Measurements from ENCODE around the gene RAE1.

Gene RAE1, protein sequence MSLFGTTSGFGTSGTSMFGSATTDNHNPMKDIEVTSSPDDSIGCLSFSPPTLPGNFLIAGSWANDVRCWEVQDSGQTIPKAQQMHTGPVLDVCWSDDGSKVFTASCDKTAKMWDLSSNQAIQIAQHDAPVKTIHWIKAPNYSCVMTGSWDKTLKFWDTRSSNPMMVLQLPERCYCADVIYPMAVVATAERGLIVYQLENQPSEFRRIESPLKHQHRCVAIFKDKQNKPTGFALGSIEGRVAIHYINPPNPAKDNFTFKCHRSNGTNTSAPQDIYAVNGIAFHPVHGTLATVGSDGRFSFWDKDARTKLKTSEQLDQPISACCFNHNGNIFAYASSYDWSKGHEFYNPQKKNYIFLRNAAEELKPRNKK

DNA sequence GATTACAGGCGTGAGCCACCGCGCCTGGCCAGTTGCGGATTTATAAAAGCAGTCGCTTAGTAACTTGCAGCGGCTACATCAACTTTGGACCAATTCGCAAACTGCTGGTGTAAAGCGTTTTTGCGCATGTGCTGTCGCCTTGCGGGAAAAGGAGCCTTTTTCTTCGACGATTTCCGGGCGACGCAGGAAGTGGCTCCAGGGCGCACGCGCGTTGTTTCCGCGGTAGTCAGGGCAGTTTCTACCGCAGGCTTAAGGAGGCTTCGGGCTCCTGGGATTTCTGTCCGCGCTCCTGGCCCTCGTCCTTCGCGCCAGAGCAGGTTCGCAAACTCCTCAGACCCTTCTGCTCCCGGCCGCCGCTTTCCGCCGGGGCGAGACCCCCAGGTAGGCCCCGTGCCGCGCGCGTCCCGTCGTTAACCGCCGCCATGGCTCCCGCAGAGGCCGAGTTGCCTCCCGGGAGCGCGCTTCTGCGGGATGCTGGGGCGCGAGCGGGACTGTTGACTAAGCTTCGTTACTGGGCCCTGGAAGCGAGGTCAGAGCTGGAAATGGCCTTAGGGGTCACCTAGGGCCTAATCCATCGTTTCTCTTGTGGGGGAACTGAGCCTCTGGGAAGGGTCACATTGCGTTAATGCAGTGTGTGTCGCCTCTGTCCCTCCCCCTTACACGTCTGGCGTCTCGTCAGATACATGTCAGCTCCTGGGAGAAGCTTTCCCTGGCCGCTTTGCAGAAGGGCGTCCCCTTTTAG is at the start of gene RAE1:
Gene RAE1 (plus strand): TSS at position 214 of the 742 bp plus-strand sequence. CDS start 2,784 bp downstream, outside the sequence.
- peak; percentile 91 for DNase-seq

DNA sequence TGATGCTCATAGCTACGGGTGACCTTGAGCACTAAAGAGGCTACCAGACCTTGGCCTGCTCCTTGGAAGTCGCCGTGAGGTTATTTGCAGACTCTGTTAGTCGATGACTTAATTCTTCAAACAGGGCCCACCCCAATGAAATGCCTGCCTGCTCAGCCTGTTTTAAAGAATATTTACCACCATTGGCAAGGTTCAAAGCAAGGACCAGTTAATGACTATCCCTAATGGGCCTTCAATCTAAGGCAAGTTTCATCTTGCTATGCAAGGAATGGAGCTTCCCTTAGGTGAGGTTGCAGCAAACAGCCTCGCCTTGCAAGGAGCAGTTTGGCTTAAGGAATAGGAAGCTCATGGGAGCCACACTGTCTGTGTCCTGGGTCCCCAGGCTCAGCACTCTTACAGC is 44.3 kb upstream of the RAE1 start:
- DNase-seq: no peak

DNA sequence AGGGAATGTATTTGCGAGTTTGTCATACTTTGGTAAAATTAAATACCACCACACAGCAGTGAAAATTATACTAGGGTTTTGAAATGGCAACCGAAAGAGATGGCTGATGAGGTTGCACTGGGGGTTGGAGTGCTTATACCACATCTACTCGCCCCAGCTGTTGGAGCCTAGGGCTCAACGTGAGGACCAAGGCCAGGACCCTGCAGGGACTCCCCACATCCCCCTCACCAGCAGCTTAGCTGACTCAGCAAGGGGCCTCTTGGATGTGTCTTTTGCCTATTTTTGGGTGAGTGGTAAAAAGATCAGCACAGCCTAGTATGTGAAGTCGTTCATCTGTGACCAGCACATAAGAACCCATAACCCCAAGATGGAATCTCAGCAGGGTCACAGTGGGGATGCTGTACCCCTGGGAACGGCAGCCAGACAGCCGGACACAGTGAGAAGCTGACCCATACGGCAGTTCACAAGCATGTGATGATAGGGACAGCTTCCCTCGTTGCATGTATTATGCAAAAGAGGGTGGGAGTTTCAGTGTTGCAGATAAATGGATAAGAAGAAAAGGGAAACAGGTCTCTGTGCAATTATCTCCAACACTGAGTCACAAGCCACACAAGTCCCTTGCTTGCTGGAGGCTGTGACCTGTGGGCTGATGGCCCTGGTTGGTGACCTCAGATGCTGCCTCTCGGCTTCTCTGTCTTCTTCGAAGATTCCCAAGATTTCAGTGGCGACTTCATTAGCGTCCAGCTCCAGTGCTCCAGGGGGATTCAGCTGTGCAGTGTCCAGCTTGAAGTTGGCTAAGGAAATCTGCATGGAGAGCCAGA is 42.4 kb upstream of the RAE1 start:
- no peak for DNase-seq

DNA sequence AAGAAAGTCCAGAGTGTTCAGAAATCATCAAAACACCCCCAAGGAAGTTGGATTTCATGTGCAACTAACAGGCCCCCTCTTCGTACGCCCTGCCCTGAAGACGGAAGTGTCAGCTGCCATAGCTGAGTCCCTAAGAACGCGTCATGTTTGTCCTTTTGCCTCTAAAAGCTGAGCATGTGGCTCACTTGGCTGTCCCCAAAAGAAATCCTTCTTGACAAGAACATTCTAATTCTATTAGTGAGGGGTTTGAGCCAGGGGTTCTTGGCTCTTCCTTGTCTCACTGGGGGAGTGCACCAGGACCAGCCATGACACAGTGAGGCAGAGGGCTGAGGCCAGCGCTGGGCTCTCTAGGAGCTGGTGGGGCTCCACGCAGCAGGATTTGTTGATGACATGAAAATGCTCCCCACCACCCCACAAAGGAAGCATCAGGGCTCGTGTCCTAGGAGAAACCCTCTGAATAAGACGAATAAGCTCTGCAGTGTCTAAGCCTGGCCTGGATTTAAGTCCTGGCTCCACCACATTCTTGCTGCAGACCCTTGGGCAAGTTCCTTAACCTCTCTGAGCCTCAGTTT is 41.4 kb upstream of the RAE1 start:
- DNase-seq: no peak

DNA sequence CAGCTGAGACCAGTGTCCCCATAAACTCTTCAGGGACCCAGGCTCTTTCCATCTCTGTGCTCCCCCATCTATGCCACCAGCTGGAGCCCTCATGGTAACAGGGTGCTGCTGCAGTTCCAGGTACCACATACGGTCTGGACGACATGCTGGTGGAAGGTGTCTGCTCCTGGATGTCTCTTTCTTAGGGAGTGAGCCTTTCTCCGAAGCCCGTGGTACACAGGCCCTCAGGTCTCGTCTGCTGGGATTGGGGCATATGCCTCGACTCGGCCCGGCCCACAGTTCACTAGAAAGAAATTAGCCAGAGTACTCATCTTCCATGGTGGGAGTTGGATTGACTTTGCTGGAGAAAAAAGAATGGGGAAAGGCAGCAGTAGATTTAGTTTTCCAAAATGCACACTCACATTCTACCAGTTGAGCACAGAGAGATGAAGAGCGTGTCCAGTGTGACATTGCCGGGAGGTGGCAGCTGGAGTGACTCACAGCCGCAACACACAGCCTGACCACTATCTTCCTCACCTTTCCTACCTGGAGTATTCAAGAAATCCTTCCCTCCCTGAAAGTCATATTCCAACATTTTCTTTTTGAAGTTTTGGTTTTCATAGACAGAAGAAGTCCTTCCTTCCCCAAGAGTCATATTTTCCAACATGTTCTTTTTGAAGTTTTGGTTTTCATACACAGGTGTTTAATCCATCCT is 40.1 kb upstream of the RAE1 start:
- DNase-seq: no peak

DNA sequence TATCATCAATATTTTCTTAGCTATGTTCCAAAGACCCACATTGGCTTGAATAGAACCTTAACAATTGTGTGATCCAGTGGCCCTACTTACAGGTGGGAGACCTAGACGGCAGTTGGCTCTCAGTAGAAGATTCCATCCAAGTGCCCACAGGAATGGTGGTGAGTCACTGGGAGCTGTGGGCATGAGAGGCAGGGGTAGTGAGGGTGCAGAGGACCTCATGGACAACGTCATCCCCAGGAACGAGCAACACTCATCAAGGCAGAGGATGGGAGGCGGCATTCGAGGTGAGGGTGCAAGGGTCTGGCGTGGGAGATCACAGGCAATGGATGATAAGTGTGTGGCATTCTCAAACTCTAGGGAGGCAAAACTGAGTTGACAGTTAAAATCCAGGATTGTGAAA is 38.9 kb upstream of the RAE1 start:
- no peak for DNase-seq

DNA sequence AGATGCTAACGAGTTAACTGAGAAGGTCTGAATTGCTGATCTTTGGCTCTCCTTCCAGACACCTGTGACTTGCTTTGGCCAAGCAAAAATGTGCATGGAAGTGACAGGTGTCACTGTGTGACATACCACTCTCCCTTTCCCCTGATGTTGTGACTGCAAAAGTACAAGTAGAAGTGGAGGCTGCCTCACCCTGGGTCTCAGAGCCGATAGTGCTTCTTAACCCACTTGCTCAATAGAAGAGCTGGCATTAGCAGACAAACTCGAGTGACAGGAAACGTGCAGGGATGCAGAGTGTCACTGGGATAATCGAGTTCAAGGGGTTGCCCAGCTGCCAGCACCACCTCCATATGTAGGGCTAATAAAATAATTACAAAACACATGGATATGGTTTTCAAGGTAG is 37.8 kb upstream of the RAE1 start:
- DNase-seq: no peak

DNA sequence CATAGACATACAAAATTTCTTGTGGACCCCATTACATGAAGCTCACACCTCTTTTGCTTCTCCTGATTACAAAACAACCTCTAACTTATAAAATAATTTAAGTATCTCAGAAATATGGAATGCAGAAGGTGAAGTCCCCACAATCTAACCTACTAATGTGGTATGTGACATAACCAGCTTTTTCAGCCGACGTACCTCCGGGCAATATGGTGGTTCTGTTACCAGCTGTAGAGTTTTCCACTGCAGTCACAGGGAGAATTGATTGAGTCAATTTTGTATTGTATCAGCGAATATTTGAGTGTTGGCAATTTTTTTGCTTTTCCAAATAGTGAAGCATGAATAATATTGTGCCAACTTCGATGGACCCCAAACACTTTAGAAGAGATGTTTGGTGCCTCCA is 37.1 kb upstream of the RAE1 start:
- DNase-seq: no peak

DNA sequence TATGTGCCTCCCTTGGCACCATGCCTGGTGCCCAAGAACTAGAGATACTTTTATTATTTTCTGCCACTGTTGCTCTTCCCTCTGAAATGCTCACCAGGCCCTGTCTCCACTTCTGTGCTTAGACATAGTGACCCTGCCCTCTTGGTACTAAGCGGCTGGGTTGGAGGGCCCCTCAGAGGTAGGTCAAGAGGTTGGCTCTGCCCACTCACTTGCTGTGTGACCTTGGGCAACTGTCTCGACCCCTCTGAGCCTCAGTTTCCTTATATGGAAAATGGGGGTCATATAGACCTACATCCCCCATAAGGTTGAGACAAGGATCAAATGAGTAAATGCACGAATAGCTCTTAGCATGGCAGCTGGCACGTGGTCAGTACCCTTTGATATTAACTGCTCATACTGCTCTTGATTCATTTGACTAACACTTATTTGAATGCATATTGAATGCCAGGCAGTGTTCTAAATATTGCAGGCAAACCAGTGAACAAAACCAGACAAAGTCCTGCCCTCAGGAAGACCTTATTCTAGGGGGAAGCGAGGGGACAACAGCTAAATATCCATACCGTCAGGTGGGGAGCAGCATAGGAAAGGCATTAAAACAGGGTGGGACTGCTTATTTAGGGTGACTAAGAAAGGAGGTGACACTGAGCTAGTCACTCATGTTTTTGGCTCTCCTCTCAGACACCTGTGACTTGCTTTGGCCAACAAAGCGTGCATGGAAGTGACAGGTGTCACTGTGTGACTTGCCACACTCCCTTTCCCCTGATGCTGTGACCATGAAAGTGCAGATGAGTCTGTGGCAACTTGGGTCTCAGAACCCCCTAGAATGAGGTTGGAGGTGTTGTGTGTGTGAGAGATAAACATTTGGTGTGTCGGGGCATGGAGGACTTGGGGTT is 35.7 kb upstream of the RAE1 start:
- DNase-seq: no peak

DNA sequence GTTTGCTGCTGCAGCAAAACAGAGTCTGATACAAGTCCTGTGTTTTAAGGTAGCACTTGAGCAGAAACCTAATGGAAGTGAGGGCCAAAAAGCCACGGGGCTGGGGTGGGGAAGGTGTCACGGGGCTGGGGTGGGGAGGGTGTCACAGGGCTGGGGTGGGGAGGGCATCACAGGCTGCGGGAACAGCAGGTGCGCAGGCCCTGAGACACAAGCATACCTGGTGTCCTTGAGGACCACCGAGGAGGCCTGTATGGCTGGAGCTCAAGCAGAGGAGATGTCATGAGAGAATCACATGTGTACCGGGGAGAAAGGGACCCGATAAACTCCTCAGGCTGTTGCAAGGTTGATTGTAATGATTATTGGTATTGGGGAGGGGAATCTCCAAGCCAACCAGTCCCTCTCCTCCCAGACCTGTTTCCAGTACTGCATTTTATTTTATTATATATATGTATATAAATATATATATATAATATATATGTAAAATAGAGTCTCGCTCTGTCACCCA is 35.0 kb upstream of the RAE1 start:
- DNase-seq: no peak

DNA sequence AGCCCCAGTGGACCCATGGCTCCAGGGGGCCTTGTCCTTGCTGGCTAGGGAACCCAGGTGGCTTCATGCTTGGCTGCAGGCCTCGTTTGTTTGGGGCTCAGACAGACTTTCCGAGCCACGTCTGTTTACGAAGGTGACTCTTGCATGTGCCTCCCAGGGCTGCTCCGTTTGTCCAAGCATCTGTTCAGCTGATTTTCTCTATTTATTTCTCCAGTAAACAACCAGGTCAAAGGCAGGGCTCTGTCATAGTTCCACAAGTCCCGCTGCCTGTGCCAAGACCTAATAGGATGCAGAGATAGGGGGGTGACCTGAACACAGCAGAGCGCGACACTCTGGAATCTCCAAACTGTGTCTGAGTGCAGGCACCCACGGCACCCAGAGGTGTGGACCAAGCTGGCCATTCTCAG is 34.3 kb upstream of the RAE1 start:
- DNase-seq: no peak

DNA sequence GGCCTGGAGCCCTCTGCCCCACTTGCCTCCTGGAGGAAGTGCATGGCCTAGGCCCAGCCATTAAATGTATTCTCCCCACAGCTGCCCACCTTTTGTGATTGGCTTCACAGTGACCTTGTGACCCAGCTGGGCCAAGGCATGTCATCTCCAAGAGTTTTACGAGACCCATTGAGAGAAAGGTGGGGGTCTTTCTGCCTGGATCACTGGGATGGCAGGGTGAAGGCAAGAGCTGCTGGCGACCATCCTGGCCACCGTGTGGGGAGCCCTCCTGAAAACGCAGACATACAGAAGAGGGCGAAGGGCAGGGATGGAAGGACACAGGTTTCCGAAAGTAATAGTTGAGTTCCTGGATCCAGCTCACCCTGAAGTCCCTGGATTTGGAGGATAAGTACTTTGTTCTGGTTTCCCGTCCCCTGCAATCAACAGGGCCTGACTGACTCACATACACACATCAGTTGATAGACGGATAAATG is 33.7 kb upstream of the RAE1 start:
- DNase-seq: no peak

DNA sequence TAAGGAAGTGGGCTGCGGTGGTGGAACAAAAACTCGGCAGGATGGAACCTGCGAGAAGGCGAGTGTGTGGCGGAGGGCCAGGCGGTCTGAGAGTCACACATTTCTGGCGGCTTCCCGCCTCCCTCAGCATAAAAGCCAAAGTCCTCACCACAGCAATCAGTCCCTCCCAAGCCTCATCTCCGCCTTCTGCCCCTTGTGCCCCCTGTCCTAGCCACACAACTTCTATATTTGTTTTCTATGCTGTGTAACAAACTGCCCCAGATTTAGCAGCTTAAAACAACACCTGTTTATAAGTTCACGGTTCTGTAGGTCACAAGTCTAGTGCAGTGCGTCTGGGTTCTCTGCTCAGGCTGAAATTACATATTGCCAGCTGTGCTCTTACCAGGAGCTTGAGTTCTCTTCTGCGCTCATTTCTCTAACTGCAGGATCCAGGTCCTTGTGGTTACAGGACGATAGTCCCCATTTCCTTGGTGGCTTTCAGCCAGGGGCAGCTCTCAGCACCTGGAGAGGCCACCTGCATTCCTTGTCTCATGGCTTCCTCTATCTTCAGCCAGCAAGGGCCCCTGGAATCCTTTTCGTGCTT is 33.2 kb upstream of the RAE1 start:
- DNase-seq: no peak

DNA sequence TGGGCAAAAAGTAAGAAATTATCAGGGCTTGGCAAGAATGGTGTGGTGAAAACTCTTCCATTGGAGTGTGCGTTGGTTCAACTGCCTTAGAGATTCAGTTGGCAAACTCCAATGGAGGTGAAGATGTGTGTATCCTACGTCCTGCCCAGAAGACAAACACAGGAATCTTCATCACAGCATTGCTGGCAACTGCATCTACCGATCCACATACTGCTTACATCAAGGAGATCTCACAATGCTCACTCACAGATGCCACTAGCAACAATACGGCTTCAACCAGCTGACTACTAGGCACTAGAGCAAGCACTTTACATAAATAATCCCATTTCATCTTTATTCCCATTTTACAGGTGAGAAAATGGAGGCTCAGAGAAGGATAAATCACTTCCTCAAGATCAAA is 31.5 kb upstream of the RAE1 start:
- no peak for DNase-seq

DNA sequence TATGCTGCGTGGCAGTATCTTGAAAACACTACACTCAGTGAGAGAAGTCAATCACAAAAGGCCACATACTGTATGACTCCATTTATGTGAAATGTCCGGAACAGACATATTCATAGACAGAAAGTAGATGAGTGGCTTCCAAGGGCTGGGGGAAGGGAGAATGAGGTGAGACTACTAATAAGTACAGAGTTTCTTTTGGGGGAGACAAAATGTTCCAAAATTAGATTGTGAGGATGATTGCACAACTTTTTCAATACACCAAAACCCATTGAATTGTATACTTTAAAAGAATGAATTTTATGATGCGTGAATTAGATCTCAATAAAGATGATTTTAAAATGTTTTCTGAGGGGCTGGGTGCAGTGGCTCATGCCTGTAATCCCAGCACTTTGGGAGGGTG is 30.7 kb upstream of the RAE1 start:
- no peak for DNase-seq

DNA sequence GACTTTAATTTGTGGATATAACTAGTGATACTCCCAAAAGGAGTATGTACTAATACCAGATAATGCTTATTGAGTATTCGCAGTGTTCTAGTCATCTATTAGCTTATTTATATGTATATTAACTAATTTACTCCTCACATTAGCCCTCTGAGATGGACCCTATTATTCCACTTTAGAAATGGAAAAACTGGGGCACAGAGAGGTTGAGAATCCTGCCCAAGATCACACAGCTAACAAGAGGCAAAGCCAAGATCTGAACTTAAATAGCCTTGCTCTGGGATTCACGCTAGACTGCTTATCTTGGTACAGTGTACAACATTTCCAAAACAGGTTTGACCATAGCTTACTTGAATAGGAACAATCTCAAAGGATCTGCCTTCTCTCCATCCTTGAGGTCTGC is 29.9 kb upstream of the RAE1 start:
- DNase-seq: no peak

DNA sequence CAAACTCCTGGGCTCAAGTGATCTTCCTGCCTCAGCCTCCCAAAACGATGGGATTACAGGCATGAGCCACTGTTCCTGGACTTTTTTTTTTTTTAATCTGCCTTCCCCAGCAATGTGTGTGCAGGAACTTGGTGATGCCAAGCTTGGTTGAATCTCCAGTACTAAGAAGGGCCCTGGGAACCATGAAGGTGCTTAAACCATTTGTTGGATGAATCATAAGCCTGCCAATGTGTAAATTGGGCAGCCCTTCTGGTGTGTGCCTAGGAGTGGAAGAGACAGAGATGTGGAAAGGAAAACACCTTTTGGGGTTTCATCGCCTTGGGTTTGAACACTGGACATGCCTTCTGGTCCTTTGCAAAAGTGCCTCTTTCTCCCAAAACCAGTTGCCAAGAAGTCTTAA is 28.6 kb upstream of the RAE1 start:
- no peak for DNase-seq

DNA sequence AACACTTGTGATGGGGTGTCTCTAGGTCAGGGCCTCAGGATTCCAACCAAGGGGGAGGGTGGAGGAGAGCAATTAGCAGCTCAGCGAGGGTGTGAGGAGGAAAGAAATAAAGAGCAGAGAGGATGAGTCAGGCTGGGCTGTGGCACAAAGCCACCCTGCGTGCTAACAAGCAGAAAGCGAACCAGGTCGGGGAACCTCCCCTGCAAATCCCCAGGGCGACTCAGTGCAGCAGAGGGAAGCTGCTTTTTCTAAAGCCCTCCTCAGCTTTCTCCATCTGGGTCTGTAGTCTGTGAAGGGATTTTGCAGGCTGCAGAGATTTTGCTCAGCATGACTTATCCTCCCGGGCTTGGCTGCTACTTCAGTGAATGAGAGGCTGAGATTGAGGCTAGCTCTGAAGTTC is 28.0 kb upstream of the RAE1 start:
- no peak for DNase-seq

DNA sequence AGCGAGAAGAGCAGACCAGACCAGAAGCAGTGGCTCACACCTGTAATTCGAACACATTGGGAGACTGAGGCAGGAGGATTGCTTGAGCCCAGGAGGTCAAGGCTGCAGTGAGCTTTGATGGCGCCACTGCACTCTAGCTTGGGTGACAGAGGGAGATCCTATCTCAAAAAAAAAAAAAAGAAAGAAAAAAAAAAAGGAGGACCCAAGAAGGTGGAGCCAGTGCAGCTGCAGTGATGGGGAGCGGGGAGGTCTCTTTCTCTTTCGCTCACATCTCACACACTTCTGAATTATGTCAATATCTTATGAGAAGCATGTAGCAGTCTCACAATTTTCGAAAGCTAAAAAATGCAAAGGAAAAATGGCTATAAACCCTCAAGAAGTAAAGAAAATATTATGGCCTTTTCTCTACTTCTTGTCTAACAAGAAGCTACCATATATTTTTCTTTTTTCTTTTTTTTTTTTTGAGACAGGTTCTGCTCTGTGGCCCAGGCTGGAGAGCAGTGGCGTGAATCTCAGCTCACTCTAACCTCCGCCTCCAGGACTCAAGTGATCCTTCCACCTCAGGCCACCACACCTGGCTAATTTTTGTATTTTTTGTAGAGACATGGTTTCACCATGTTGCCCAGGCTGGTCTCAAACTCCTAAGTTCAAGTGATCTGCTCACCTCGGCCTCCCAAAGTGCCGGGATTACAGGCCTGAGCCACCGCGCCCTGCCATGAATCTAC is 25.3 kb upstream of the RAE1 start:
- DNase-seq: no peak
